HL-60 (cell line): ENCODE measurements around the gene HAPLN1.

ENCODE experiments used
- CTCF ChIP-seq: IDR thresholded peaks from one replicate; pipeline ENCODE4 v1.5.1; 2011; ENCODE audit warnings: low read length, control low read depth, inconsistent platforms; ENCODE audit not compliant: insufficient read depth
- GABPA ChIP-seq: IDR thresholded peaks from 2 replicates; pipeline ENCODE4 v1.6.1; 2012; ENCODE audit warnings: low read depth
- POLR2AphosphoS5 ChIP-seq: IDR thresholded peaks from 2 replicates; pipeline ENCODE4 v1.6.1; 2012; ENCODE audit warnings: low read depth
- REST ChIP-seq: IDR thresholded peaks from 2 replicates; pipeline ENCODE4 v1.6.1; 2012; ENCODE audit warnings: low read depth; ENCODE audit not compliant: insufficient replicate concordance
- SPI1 ChIP-seq: IDR thresholded peaks from 2 replicates; pipeline ENCODE4 v1.6.1; 2012; ENCODE audit warnings: low read depth, mild to moderate bottlenecking, borderline replicate concordance

- TF ChIP-seq CTCF = no peak
- no peak for TF ChIP-seq SPI1
- no peak for TF ChIP-seq GABPA
- no peak for TF ChIP-seq REST
- TF ChIP-seq POLR2AphosphoS5 = no peak
Observed at GRCh38 chr5:83701886-83702285, 18.8 kb downstream of the HAPLN1 start.
